ENCODE measurements around the gene CCDC91.

- TF ChIP-seq CTCF (IDR thresholded peaks at IDR 0.05) (no peak), POLR2A (IDR thresholded peaks at IDR 0.05) (no peak)
Observed at GRCh38 chr12:28507867-28508266, 317.6 kb downstream of the CCDC91 start.

Measured in Peyer's patch (tissue), 4 donors.